Right lobe of liver (tissue), 6 donors: ENCODE results near the gene TSPAN14. TPM values are rescaled to one million over a fixed set of nuclear protein-coding genes. Genes with fewer than 3 reads are reported as not detected.
A peak's percentile ranks its signal among the peaks of the same experiment; 100 is the strongest.

Source experiments
- ATAC-seq, 4 donors: fragments of 200-7000 bp; cut with Tn5 transposase; one replicate each; pipeline ENCODE4 v1.9.1; 2020; ENCODE audit warnings: mild to moderate bottlenecking in 4 of 4, moderate library complexity in 4 of 4
- DNase-seq, 3 donors: peaks; one replicate each; pipeline ENCODE4 v3.0.0-alpha.2; 2020
- H3K27ac ChIP-seq, 3 donors: fragments of 200-600 bp; one replicate each; pipeline ENCODE4 v1.8.0; 2022
- H3K27me3 ChIP-seq, 2 donors: fragments of 200-600 bp; one replicate each; pipeline ENCODE4 v1.8.0; 2022
- H3K36me3 ChIP-seq, 4 donors: fragments of 200-600 bp; sonication (generic) in 1 of 4; one replicate each; pipeline versions ENCODE4 v1.5.1 to v1.8.0; 2017 to 2022; ENCODE audit warnings: control low read depth in 1 of 4
- H3K4me1 ChIP-seq, 4 donors: fragments of 200-600 bp; sonication (generic) in 1 of 4; one replicate each; pipeline versions ENCODE4 v1.5.1 to v1.8.0; 2017 to 2022; ENCODE audit warnings: control low read depth in 1 of 4
- H3K4me3 ChIP-seq, 3 donors: fragments of 200-600 bp; one replicate each; pipeline ENCODE4 v1.8.0; 2022
- H3K9me3 ChIP-seq, 4 donors: fragments of 200-600 bp; sonication (generic) in 1 of 4; one replicate each; pipeline versions ENCODE4 v1.5.1 to v1.8.0; 2017 to 2022; ENCODE audit warnings: control low read depth in 1 of 4
- CTCF ChIP-seq, 4 donors: fragments of 200-600 bp in 3 of 4; fragments of 450-650 bp in 1 of 4; IDR thresholded peaks; one replicate each; pipeline versions ENCODE4 v1.5.1 to v1.8.0; 2016 to 2022; ENCODE audit warnings: antibody characterized with exemption in 4 of 4, mild to moderate bottlenecking in 2 of 4
- POLR2A ChIP-seq: fragments of 450-650 bp; IDR thresholded peaks from one replicate; pipeline ENCODE4 v1.6.1; 2017; ENCODE audit warnings: antibody characterized with exemption, mild to moderate bottlenecking
- WGBS: methylation state at CpG from one replicate; pipeline ENCODE4 v1.1.6; 2018; ENCODE audit warnings: low coverage, low lambda C conversion rate; ENCODE audit not compliant: insufficient coverage; ENCODE audit errors: missing lambda C conversion rate; 5-methylcytosine and 5-hydroxymethylcytosine counted together
- intact Hi-C, 2 donors: fragments of 100-400 bp; cut with DNase I; formaldehyde crosslinking; loops; one replicate each; pipeline versions ENCODE4 v1.11.2 to v1.14.1; 2022
- total RNA-seq, 6 experiments: library from RNA; depleted of rRNA in 2 of 6; stranded (reverse); fragments of >200 nt in 2 of 6; fragmentation: NEBNext Ultra II Directional in 3 of 6; extraction: Animal tissue kit (Norgen Biotek cat#: 25700) in 3 of 6; gene quantifications; one replicate each; pipeline versions ENCODE4 v1.1.0 to v1.2.4, GENCODE V29; 2016 to 2023
- donor health status: DM: no; HTN: yes; CAD: no.
- donor health status: DM: no; HTN: no; CAD: no.
- donor health status: DM: no; HTN: no; CAD: no.
- donor health status: DM: no; HTN: yes; CAD: no.
- donor health status: DM: no; HTN: yes; CAD: no.

The TSPAN14 gene
- total RNA-seq, 6 experiments from 2014 or later = 22.1 to 39.0 (median 28.4) TPM

GRCh38 chr10:80516506-80517075 lies 62.5 kb downstream of the TSPAN14 start:
- TF ChIP-seq POLR2A (no peak), CTCF (IDR thresholded peaks at IDR 0.05) (no peak)
- intact Hi-C loops = no loop called here
- ATAC-seq (peak in 1 of 4 donors; percentile 3), DNase-seq (no peak)
- Histone ChIP-seq H3K36me3 (peaks cover 4 to 74% (median 29%) of the 10 kb centered on the region in 4 donors), H3K4me1 (no peaks in the 10 kb centered on the region), H3K27ac (no peak overlapping the region), H3K9me3 (no peaks in the 10 kb centered on the region), H3K4me3 (no peak overlapping the region), H3K27me3 (no peaks in the 10 kb centered on the region)
- 68% methylated on average over 3 of the region's 6 CpGs for WGBS

- H3K27ac ChIP-seq = no peak overlapping the region
- TF ChIP-seq POLR2A = no peak
- no peak for TF ChIP-seq CTCF (IDR thresholded peaks at IDR 0.05)
- H3K36me3 ChIP-seq = peaks cover 4 to 65% (median 23%) of the 10 kb centered on the region in 4 donors
- no peaks in the 10 kb centered on the region for H3K27me3 ChIP-seq
- H3K4me1 ChIP-seq = no peaks in the 10 kb centered on the region
- H3K4me3 ChIP-seq = no peak overlapping the region
- peak in 3 of 4 donors; percentile 8 to 28 (median 18) for ATAC-seq
- no peaks in the 10 kb centered on the region for H3K9me3 ChIP-seq
- 71% methylated on average over 9 of the region's 21 CpGs for WGBS
- intact Hi-C loops = no loop called here
- DNase-seq = peak in 1 of 3 donors; percentile 21
These were observed 63.5 kb downstream of the TSPAN14 start for GRCh38 chr10:80517416-80518142.

GRCh38 chr10:80518143-80518806 lies 64.2 kb downstream of the TSPAN14 start:
- intact Hi-C loops = no loop called here
- peaks cover 4 to 58% (median 20%) of the 10 kb centered on the region in 4 donors for H3K36me3 ChIP-seq
- 63% methylated on average over 6 of the region's 17 CpGs for WGBS
- H3K4me1 ChIP-seq = no peaks in the 10 kb centered on the region
- ATAC-seq = peak in 1 of 4 donors; percentile 11
- TF ChIP-seq CTCF (IDR thresholded peaks at IDR 0.05) = no peak
- TF ChIP-seq POLR2A = no peak
- H3K27ac ChIP-seq = no peak overlapping the region
- no peak overlapping the region for H3K4me3 ChIP-seq
- H3K9me3 ChIP-seq = no peaks in the 10 kb centered on the region
- peak in 1 of 3 donors; percentile 19 for DNase-seq
- H3K27me3 ChIP-seq = no peaks in the 10 kb centered on the region

GRCh38 chr10:80518807-80519360 lies 64.8 kb downstream of the TSPAN14 start:
- peak in 3 of 4 donors; percentile 9 to 16 (median 10) for ATAC-seq
- peaks cover under 1 to 52% (median 17%) of the 10 kb centered on the region in 4 donors for H3K36me3 ChIP-seq
- H3K9me3 ChIP-seq = no peaks in the 10 kb centered on the region
- TF ChIP-seq CTCF (IDR thresholded peaks at IDR 0.05) (no peak), POLR2A (no peak)
- H3K27me3 ChIP-seq = no peaks in the 10 kb centered on the region
- no peak overlapping the region for H3K4me3 ChIP-seq
- WGBS = 58% methylated on average over 3 of the region's 7 CpGs
- no peaks in the 10 kb centered on the region for H3K4me1 ChIP-seq
- DNase-seq = peak in 2 of 3 donors; percentile 19 to 36
- H3K27ac ChIP-seq = no peak overlapping the region
- intact Hi-C loops = no loop called here
